OCI-LY3 (cell line): Measurements from ENCODE around the gene MIP.
A peak's percentile ranks its signal among the peaks of the same experiment; 100 is the strongest.
"Not testable (repeated sequence)": the region's sequence is repeated elsewhere in the genome, so short reads cannot be mapped to it uniquely, and the experiment has no call there.

Source experiments
- H2AFZ ChIP-seq: fragments of 200-600, 300-600 bp; shearing (Covaris generic); 2 replicates; pipeline ENCODE4 v1.6.0; 2014; ENCODE audit warnings: antibody characterized with exemption, low read depth, low read length
- H3K27ac ChIP-seq: fragments of 200-600, 300-600 bp; sonication (generic); 2 replicates; pipeline ENCODE4 v1.5.1; 2014; ENCODE audit warnings: mild to moderate bottlenecking, low read length, moderate library complexity, mixed read lengths
- H3K27me3 ChIP-seq: fragments of 200-600, 300-600 bp; sonication (generic); 2 replicates; pipeline ENCODE4 v1.6.1; 2014; ENCODE audit warnings: low read depth, low read length, mixed read lengths
- H3K36me3 ChIP-seq: fragments of 200-600, 300-600 bp; sonication (generic); replicated peaks from 2 replicates; pipeline ENCODE3; 2014; ENCODE audit warnings: low read depth, low read length, mixed read lengths
- H3K4me1 ChIP-seq: fragments of 300-600, 200-600 bp; sonication (generic); 2 replicates; pipeline ENCODE4 v1.6.1; 2014; ENCODE audit warnings: low read length, mixed read lengths
- H3K4me2 ChIP-seq: fragments of 200-600, 300-600 bp; sonication (generic); 2 replicates; pipeline ENCODE4 v1.6.1; 2014; ENCODE audit warnings: low read length, mixed read lengths
- H3K4me3 ChIP-seq: fragments of 300-600, 200-600 bp; sonication (generic); 2 replicates; pipeline ENCODE4 v1.5.1; 2014; ENCODE audit warnings: antibody characterized with exemption, mild to moderate bottlenecking, low read length, moderate library complexity
- H3K79me2 ChIP-seq: fragments of 300-600, 200-600 bp; shearing (Covaris generic); 2 replicates; pipeline ENCODE4 v1.6.1; 2014; ENCODE audit warnings: mild to moderate bottlenecking, low read length, mixed read lengths
- H3K9ac ChIP-seq: fragments of 300-600, 200-600 bp; shearing (Covaris generic); 2 replicates; pipeline ENCODE4 v1.6.0; 2014; ENCODE audit warnings: mild to moderate bottlenecking, low read length, moderate library complexity
- H3K9me3 ChIP-seq: fragments of 200-600, 300-600 bp; shearing (Covaris generic); 2 replicates; pipeline ENCODE4 v1.6.1; 2014; ENCODE audit warnings: low read length, mixed read lengths; ENCODE audit not compliant: insufficient read depth
- H4K20me1 ChIP-seq: fragments of 200-600, 300-600 bp; sonication (generic); 2 replicates; pipeline ENCODE4 v1.6.1; 2016; ENCODE audit warnings: low read length, mixed read lengths; ENCODE audit not compliant: insufficient read depth
- EZH2phosphoT487 ChIP-seq: fragments of 200-600 bp; shearing (Covaris generic); IDR thresholded peaks from 2 replicates; pipeline ENCODE4 v1.6.1; 2018; ENCODE audit warnings: antibody characterized with exemption, mixed run types, low read depth
- TF ChIP-seq, protein P1 (sequence below): fragments of 200-600, 300-600 bp; sonication (generic); IDR thresholded peaks from 2 replicates; pipeline ENCODE4 v1.5.1; 2014; ENCODE audit warnings: antibody characterized with exemption, low read length, low read depth

The MIP gene

GRCh38 chr12:56450241-56450640 lies 4.2 kb downstream of the MIP start:
- Histone ChIP-seq H3K79me2 (peaks cover 21% of the 10 kb centered on the region), H3K27ac (no peak overlapping the region; the same call in 1 of the 2 replicates), H3K9me3 (no peaks in the 10 kb centered on the region), H3K27me3 (no peaks in the 10 kb centered on the region), H3K4me3 (peak overlapping the region; percentile 94), H3K36me3 (peaks cover 7% of the 10 kb centered on the region), H2AFZ (0 out of 2 replicates have a peak overlapping the region, but pooled peaks have one; percentile 28), H3K9ac (peak overlapping the region; percentile 93; the same call in 1 of the 2 replicates), H3K4me1 (peaks cover 10% of the 10 kb centered on the region), H3K4me2 (peak overlapping the region; percentile 89), H4K20me1 (no peaks in the 10 kb centered on the region)
- TF ChIP-seq, protein P1, sequence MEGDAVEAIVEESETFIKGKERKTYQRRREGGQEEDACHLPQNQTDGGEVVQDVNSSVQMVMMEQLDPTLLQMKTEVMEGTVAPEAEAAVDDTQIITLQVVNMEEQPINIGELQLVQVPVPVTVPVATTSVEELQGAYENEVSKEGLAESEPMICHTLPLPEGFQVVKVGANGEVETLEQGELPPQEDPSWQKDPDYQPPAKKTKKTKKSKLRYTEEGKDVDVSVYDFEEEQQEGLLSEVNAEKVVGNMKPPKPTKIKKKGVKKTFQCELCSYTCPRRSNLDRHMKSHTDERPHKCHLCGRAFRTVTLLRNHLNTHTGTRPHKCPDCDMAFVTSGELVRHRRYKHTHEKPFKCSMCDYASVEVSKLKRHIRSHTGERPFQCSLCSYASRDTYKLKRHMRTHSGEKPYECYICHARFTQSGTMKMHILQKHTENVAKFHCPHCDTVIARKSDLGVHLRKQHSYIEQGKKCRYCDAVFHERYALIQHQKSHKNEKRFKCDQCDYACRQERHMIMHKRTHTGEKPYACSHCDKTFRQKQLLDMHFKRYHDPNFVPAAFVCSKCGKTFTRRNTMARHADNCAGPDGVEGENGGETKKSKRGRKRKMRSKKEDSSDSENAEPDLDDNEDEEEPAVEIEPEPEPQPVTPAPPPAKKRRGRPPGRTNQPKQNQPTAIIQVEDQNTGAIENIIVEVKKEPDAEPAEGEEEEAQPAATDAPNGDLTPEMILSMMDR = no peak
- no peak for TF ChIP-seq EZH2phosphoT487

GRCh38 chr12:56449622-56449984 lies 4.9 kb downstream of the MIP start:
- Histone ChIP-seq H3K4me3 (peak overlapping the region; percentile 94), H3K4me2 (peak overlapping the region; percentile 89), H3K36me3 (peaks cover 7% of the 10 kb centered on the region), H3K79me2 (peaks cover 24% of the 10 kb centered on the region), H3K27me3 (no peaks in the 10 kb centered on the region), H3K9ac (peak overlapping the region; percentile 93), H4K20me1 (no peaks in the 10 kb centered on the region), H2AFZ (peak overlapping the region; percentile 79), H3K9me3 (no peaks in the 10 kb centered on the region), H3K4me1 (peaks cover 10% of the 10 kb centered on the region), H3K27ac (peak overlapping the region; percentile 85)
- TF ChIP-seq EZH2phosphoT487 = no peak
- TF ChIP-seq, protein P1 = no peak

DNA sequence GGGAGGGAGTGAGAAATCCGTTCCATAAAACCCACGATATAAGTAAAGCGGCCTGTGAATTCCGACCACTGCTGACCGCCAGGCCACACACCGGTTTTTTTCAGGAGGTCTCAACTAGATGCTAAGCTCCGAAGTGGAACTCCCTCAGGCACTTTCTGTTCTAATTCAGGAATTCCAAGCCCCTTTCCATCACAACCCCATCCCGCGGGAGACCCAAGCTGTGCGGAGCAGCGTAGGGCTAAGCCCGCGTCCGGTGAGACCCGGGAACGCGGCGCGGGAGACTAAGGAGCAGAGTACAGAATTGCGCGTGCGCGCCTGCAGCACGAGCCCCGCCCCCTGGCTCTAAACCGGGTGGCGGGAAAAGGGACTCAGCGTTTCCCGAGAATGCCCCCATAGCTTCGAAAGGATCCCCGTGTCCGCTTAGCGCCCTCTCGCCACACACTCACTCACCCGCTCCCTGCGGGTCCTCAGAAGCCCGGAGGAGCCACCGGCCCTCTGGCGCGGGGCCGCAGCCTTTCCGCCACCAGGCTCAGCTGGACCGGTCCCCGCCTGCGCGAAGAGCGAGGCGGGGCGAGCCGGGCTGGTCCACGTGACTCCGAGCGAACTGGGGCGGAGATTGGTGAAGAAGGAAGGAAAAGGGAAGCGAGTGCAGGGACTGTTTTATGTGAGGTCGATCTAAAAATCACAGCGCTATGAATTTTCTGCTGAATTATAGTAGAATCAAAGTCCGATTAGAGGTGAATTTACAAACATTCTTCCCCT lies 5.4 kb downstream of the MIP start, which contains the start of gene TIMELESS:
TSS of gene TIMELESS (minus strand) at position 567 of the 762 bp plus-strand sequence. CDS start 15,256 bp downstream, outside the sequence.
- no peaks in the 10 kb centered on the region for H3K27me3 ChIP-seq
- no peaks in the 10 kb centered on the region for H4K20me1 ChIP-seq
- H3K9ac ChIP-seq = peak within 1 kb of the TSS; percentile 93
- peaks cover 10% of the 10 kb centered on the region for H3K4me1 ChIP-seq
- peak within 1 kb of the TSS; percentile 85 for H3K27ac ChIP-seq
- no peaks in the 10 kb centered on the region for H3K9me3 ChIP-seq
- H3K79me2 ChIP-seq = peaks cover 29% of the 10 kb centered on the region
- peak within 1 kb of the TSS; percentile 89 for H3K4me2 ChIP-seq
- H2AFZ ChIP-seq = peak within 1 kb of the TSS; percentile 79
- H3K4me3 ChIP-seq = peak within 1 kb of the TSS; percentile 94
- H3K36me3 ChIP-seq = peaks cover 7% of the 10 kb centered on the region
- TF ChIP-seq EZH2phosphoT487 = no peak
- TF ChIP-seq, protein P1 = no peak

DNA sequence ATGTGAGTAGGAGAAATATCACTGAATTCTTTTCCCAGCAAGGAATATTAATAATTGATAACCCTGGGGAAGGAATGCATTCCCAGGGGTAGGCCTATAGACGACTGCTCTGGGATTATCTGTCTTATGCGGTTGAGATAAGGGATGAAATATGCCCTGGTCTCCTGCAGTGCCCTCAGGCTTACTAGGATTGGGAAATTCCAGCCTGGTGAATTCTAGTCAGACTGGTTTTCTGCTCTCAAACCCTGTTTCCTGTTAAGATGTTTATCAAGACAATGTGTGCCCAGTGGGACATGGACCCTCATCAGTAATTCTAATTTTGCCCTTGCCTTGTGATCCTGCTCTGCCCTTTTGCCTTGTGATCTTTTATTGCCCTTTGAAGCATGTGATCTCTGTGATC lies 11.2 kb downstream of the MIP start:
- not testable (repeated sequence) for H3K9me3 ChIP-seq, H3K27me3 ChIP-seq, H3K4me1 ChIP-seq, H3K27ac ChIP-seq, H4K20me1 ChIP-seq, H3K36me3 ChIP-seq, H3K4me2 ChIP-seq, H3K4me3 ChIP-seq, H3K9ac ChIP-seq, H2AFZ ChIP-seq
- H3K79me2 ChIP-seq = peaks cover 60% of the 10 kb centered on the region
